ENCODE measurements around the gene PLCB4.
"Not testable (repeated sequence)": the region's sequence is repeated elsewhere in the genome, so short reads cannot be mapped to it uniquely, and the experiment has no call there.

Gene PLCB4

GRCh38 chr20:9040863-9041524 lies 27.9 kb upstream of the PLCB4 start:
- H3K27ac Mint-ChIP-seq = no peak overlapping the region
- no peaks in the 10 kb centered on the region for H3K36me3 Mint-ChIP-seq (ENCODE audit: low read depth)
- DNase-seq = no peak
- H3K9me3 Mint-ChIP-seq = peaks cover 4% of the 10 kb centered on the region
- no peaks in the 10 kb centered on the region for H3K27me3 Mint-ChIP-seq
- no peak overlapping the region for H3K4me3 Mint-ChIP-seq
- ATAC-seq = no peak
- H3K4me1 Mint-ChIP-seq = no peaks in the 10 kb centered on the region

GRCh38 chr20:9043364-9043763 lies 25.5 kb upstream of the PLCB4 start:
- ATAC-seq = no peak
- Mint-ChIP-seq H3K4me1 (no peaks in the 10 kb centered on the region), H3K9me3 (peaks cover 4% of the 10 kb centered on the region), H3K4me3 (no peak overlapping the region), H3K27ac (no peak overlapping the region), H3K36me3 (ENCODE audit: low read depth) (no peaks in the 10 kb centered on the region), H3K27me3 (no peaks in the 10 kb centered on the region)
- DNase-seq = no peak

GRCh38 chr20:9047928-9048327 lies 21.0 kb upstream of the PLCB4 start:
- H3K4me1 Mint-ChIP-seq; H3K4me3 Mint-ChIP-seq; H3K27me3 Mint-ChIP-seq; H3K27ac Mint-ChIP-seq; ATAC-seq; H3K36me3 Mint-ChIP-seq (ENCODE audit: low read depth); DNase-seq: not testable (repeated sequence)
- H3K9me3 Mint-ChIP-seq = peaks cover 12% of the 10 kb centered on the region

- Mint-ChIP-seq H3K9me3 (peaks cover 12% of the 10 kb centered on the region), H3K27me3 (no peaks in the 10 kb centered on the region), H3K36me3 (ENCODE audit: low read depth) (no peaks in the 10 kb centered on the region), H3K27ac (no peak overlapping the region), H3K4me3 (no peak overlapping the region), H3K4me1 (no peaks in the 10 kb centered on the region)
- ATAC-seq (no peak), DNase-seq (no peak)
These were observed 17.4 kb upstream of the PLCB4 start for GRCh38 chr20:9051508-9051907.

- ATAC-seq = no peak
- H3K4me1 Mint-ChIP-seq = no peaks in the 10 kb centered on the region
- H3K27me3 Mint-ChIP-seq = no peaks in the 10 kb centered on the region
- H3K27ac Mint-ChIP-seq = no peak overlapping the region
- peaks cover 12% of the 10 kb centered on the region for H3K9me3 Mint-ChIP-seq
- no peak overlapping the region for H3K4me3 Mint-ChIP-seq
- no peaks in the 10 kb centered on the region for H3K36me3 Mint-ChIP-seq (ENCODE audit: low read depth)
- no peak for DNase-seq
These were observed 16.8 kb upstream of the PLCB4 start for GRCh38 chr20:9052136-9052535.

- no peaks in the 10 kb centered on the region for H3K4me1 Mint-ChIP-seq
- peaks cover 9% of the 10 kb centered on the region for H3K9me3 Mint-ChIP-seq
- no peaks in the 10 kb centered on the region for H3K27me3 Mint-ChIP-seq
- H3K27ac Mint-ChIP-seq = no peak overlapping the region
- H3K4me3 Mint-ChIP-seq = no peak overlapping the region
- no peaks in the 10 kb centered on the region for H3K36me3 Mint-ChIP-seq (ENCODE audit: low read depth)
- DNase-seq (no peak), ATAC-seq (no peak)
These were observed 15.8 kb upstream of the PLCB4 start for GRCh38 chr20:9053108-9053507.

GRCh38 chr20:9054176-9054575 lies 14.7 kb upstream of the PLCB4 start:
- no peak for DNase-seq
- Mint-ChIP-seq H3K9me3 (peaks cover 4% of the 10 kb centered on the region), H3K27me3 (no peaks in the 10 kb centered on the region), H3K36me3 (ENCODE audit: low read depth) (no peaks in the 10 kb centered on the region), H3K4me1 (no peaks in the 10 kb centered on the region), H3K27ac (no peak overlapping the region), H3K4me3 (no peak overlapping the region)
- ATAC-seq = no peak

- H3K36me3 Mint-ChIP-seq (ENCODE audit: low read depth) = no peaks in the 10 kb centered on the region
- ATAC-seq (no peak), DNase-seq (no peak)
- no peaks in the 10 kb centered on the region for H3K27me3 Mint-ChIP-seq
- no peak overlapping the region for H3K27ac Mint-ChIP-seq
- H3K9me3 Mint-ChIP-seq = no peaks in the 10 kb centered on the region
- no peaks in the 10 kb centered on the region for H3K4me1 Mint-ChIP-seq
- no peak overlapping the region for H3K4me3 Mint-ChIP-seq
These were observed 9.0 kb upstream of the PLCB4 start for GRCh38 chr20:9059931-9060330.

- DNase-seq = no peak
- no peaks in the 10 kb centered on the region for H3K4me1 Mint-ChIP-seq
- no peaks in the 10 kb centered on the region for H3K36me3 Mint-ChIP-seq (ENCODE audit: low read depth)
- no peaks in the 10 kb centered on the region for H3K9me3 Mint-ChIP-seq
- H3K4me3 Mint-ChIP-seq = no peak overlapping the region
- no peak for ATAC-seq
- no peak overlapping the region for H3K27ac Mint-ChIP-seq
- peaks cover 1% of the 10 kb centered on the region for H3K27me3 Mint-ChIP-seq
These were observed 7.5 kb upstream of the PLCB4 start for GRCh38 chr20:9061434-9061833.

GRCh38 chr20:9062066-9062465 lies 6.8 kb upstream of the PLCB4 start:
- Mint-ChIP-seq H3K4me3 (no peak overlapping the region), H3K27ac (no peak overlapping the region), H3K4me1 (no peaks in the 10 kb centered on the region), H3K36me3 (ENCODE audit: low read depth) (no peaks in the 10 kb centered on the region), H3K27me3 (peaks cover 6% of the 10 kb centered on the region), H3K9me3 (no peaks in the 10 kb centered on the region)
- no peak for ATAC-seq
- DNase-seq = no peak

- ATAC-seq = no peak
- Mint-ChIP-seq H3K4me1 (peaks cover 3% of the 10 kb centered on the region), H3K27me3 (peaks cover 28% of the 10 kb centered on the region), H3K9me3 (peaks cover 4% of the 10 kb centered on the region), H3K27ac (no peak overlapping the region), H3K36me3 (ENCODE audit: low read depth) (peaks cover 1% of the 10 kb centered on the region), H3K4me3 (no peak overlapping the region)
- DNase-seq = no peak
These were observed 2.7 kb upstream of the PLCB4 start for GRCh38 chr20:9066191-9066590.

GRCh38 chr20:9068233-9068801 lies 570 bp upstream of the PLCB4 start:
- peaks cover 3% of the 10 kb centered on the region for H3K4me1 Mint-ChIP-seq
- no peak for ATAC-seq
- no peak for DNase-seq
- no peak overlapping the region for H3K4me3 Mint-ChIP-seq
- H3K27me3 Mint-ChIP-seq = peaks cover 28% of the 10 kb centered on the region
- H3K9me3 Mint-ChIP-seq = peaks cover 4% of the 10 kb centered on the region
- no peak overlapping the region for H3K27ac Mint-ChIP-seq
- H3K36me3 Mint-ChIP-seq (ENCODE audit: low read depth) = peaks cover 1% of the 10 kb centered on the region

GRCh38 chr20:9070304-9070703 lies 1.4 kb downstream of the PLCB4 start:
- ATAC-seq (no peak), DNase-seq (no peak)
- H3K4me3 Mint-ChIP-seq = no peak overlapping the region
- peaks cover 1% of the 10 kb centered on the region for H3K36me3 Mint-ChIP-seq (ENCODE audit: low read depth)
- no peak overlapping the region for H3K27ac Mint-ChIP-seq
- H3K4me1 Mint-ChIP-seq = peaks cover 3% of the 10 kb centered on the region
- H3K27me3 Mint-ChIP-seq = peaks cover 28% of the 10 kb centered on the region
- peaks cover 4% of the 10 kb centered on the region for H3K9me3 Mint-ChIP-seq

GRCh38 chr20:9071976-9072726 lies 3.3 kb downstream of the PLCB4 start:
- Mint-ChIP-seq H3K9me3 (peaks cover 4% of the 10 kb centered on the region), H3K27me3 (peaks cover 22% of the 10 kb centered on the region), H3K4me3 (no peak overlapping the region), H3K4me1 (peaks cover 3% of the 10 kb centered on the region), H3K27ac (no peak overlapping the region), H3K36me3 (ENCODE audit: low read depth) (peaks cover 1% of the 10 kb centered on the region)
- no peak for DNase-seq
- ATAC-seq = no peak

GRCh38 chr20:9072861-9073500 lies 4.1 kb downstream of the PLCB4 start:
- H3K4me1 Mint-ChIP-seq = peaks cover 3% of the 10 kb centered on the region
- H3K27me3 Mint-ChIP-seq = peaks cover 20% of the 10 kb centered on the region
- DNase-seq = no peak
- peaks cover 4% of the 10 kb centered on the region for H3K9me3 Mint-ChIP-seq
- peaks cover 1% of the 10 kb centered on the region for H3K36me3 Mint-ChIP-seq (ENCODE audit: low read depth)
- H3K27ac Mint-ChIP-seq = no peak overlapping the region
- no peak for ATAC-seq
- no peak overlapping the region for H3K4me3 Mint-ChIP-seq

All from activated naive CD8-positive, alpha-beta T cell treated with anti-CD3 and anti-CD28 coated beads, Interleukin-2, amount 50 U/mL, for 24 hours (primary cell).